Measurements from ENCODE around the gene DRD3.

Gene DRD3

GRCh38 chr3:114092151-114093015, 86.5 kb downstream of the DRD3 start:
- DNase-seq (ENCODE audit: low read depth, low spot score): no peak
- no peak overlapping the region for H3K4me3 ChIP-seq (ENCODE audit: low read length)

GRCh38 chr3:114089675-114090074, 89.2 kb downstream of the DRD3 start:
- no peak for DNase-seq (ENCODE audit: low read depth, low spot score)
- H3K4me3 ChIP-seq (ENCODE audit: low read length): no peak overlapping the region

- DNase-seq (ENCODE audit: low read depth, low spot score): no peak
- no peak overlapping the region for H3K4me3 ChIP-seq (ENCODE audit: low read length)
Observed at GRCh38 chr3:114086356-114086755, 92.5 kb downstream of the DRD3 start.

- no peak overlapping the region for H3K4me3 ChIP-seq (ENCODE audit: low read length)
- DNase-seq (ENCODE audit: low read depth, low spot score): no peak
Observed at GRCh38 chr3:114083112-114083511, 95.7 kb downstream of the DRD3 start.

- H3K4me3 ChIP-seq (ENCODE audit: low read length): no peak overlapping the region
- no peak for DNase-seq (ENCODE audit: low read depth, low spot score)
Observed at GRCh38 chr3:114081037-114081436, 97.8 kb downstream of the DRD3 start.

- H3K4me3 ChIP-seq (ENCODE audit: low read length): no peak overlapping the region
- no peak for DNase-seq (ENCODE audit: low read depth, low spot score)
Observed at GRCh38 chr3:114080201-114080600, 98.7 kb downstream of the DRD3 start.

- H3K4me3 ChIP-seq (ENCODE audit: low read length): no peak overlapping the region
- DNase-seq (ENCODE audit: low read depth, low spot score): no peak
Observed at GRCh38 chr3:114079761-114080160, 99.1 kb downstream of the DRD3 start.

- no peak overlapping the region for H3K4me3 ChIP-seq (ENCODE audit: low read length)
- DNase-seq (ENCODE audit: low read depth, low spot score): no peak
Observed at GRCh38 chr3:114078126-114078525, 100.7 kb downstream of the DRD3 start.
